ENCODE results near the gene CFAP68.

The CFAP68 gene, protein sequence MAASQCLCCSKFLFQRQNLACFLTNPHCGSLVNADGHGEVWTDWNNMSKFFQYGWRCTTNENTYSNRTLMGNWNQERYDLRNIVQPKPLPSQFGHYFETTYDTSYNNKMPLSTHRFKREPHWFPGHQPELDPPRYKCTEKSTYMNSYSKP

DNA sequence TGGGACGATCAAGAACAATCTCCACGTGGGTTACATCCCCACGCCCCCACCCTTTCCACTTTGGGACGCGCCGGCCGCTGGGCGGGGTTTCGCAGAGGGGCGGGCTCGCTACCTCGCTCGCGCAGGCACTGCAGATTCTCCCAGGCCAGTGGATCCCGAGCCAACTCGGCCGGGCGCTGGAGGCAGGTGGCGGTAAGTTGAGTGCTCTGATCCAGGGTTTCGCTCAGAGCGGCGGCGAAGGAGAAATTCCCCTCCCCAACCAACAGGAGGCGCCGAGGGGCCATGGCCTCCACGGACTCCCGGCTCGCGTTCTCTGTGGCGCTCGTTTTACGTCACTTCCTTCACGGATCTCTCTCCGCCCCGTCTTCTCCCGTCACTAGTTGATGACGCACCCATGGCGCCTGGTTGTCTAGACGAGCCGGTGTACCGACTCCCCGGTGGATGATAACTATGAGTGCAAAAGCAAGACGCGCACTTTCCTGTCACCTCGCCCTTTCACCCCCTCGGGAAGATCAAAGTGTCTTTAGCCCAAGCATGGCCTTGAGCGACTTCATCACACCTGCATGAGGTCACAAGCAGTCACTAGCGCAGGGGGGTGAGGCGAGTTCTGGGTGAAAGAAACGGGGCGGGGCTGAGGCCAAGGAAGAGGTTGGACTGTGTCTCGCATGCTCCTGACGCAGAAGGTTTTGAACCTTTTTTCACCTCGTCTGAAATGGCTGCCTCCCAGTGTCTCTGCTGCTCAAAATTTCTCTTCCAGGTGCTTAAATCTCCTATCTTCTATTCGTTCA is at the start of gene CFAP68, which contains the start of gene FDXACB1:
Gene CFAP68 (plus strand): TSS at position 693 of the 788 bp plus-strand sequence. CDS start 20 bp downstream, at position 713.
Gene FDXACB1 (minus strand): TSS at position 317 of the 788 bp plus-strand sequence. CDS start 33 bp downstream, at position 284.
- H3K4me3 ChIP-seq (ENCODE audit: low read length in 2 of 2), result peak within 1 kb of the TSS; percentile 79 to 94
- H3K27ac ChIP-seq (ENCODE audit: low read length), result peak within 1 kb of the TSS; percentile 99
- peak within 1 kb of the TSS; percentile 82 to 99 for H3K9ac ChIP-seq (ENCODE audit: low read length in 2 of 2)

DNA sequence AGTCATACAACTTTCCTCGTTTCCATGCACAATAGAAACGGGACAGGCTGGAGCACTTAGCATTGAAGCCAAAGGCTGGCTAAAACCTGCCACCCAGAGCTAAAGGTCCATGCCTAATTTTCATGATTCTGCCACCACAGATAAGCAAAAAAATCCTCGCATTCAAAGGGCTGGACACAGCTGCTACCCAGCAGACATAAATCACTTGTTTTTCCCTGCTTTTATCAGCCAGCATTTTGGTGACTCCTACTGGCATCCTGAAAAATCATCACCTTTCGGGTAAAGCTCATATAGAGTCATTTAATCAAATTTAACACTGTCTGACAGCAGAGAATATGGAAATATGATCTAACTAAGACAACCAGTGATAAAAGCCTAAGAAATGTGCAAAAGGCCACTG is 45.8 kb upstream of the CFAP68 start:
- H3K9ac ChIP-seq (ENCODE audit: low read length in 2 of 2), result no peak overlapping the region
- no peaks in the 10 kb centered on the region for H3K4me1 ChIP-seq (ENCODE audit: control insufficient read depth, insufficient read depth, low read length)
- no peaks in the 10 kb centered on the region for H3K9me3 ChIP-seq (ENCODE audit: control insufficient read depth in 2 of 2, low read length in 2 of 2)
- no peak overlapping the region for H3K27ac ChIP-seq (ENCODE audit: low read length)
- peaks cover 22 to 29% of the 10 kb centered on the region in 2 donors for H3K36me3 ChIP-seq (ENCODE audit: control insufficient read depth in 2 of 2, insufficient read depth in 2 of 2, low read length in 2 of 2)
- no peaks in the 10 kb centered on the region for H3K27me3 ChIP-seq (ENCODE audit: control insufficient read depth in 1 of 2, insufficient read depth in 2 of 2, low read length in 2 of 2)
- H3K4me3 ChIP-seq (ENCODE audit: low read length in 2 of 2), result no peak overlapping the region

More for the DNA sequence above, at the start of gene CFAP68, which contains the start of gene FDXACB1:
- no peaks in the 10 kb centered on the region for H3K9me3 ChIP-seq (ENCODE audit: control insufficient read depth in 2 of 2, low read length in 2 of 2)
- no peaks in the 10 kb centered on the region for H3K27me3 ChIP-seq (ENCODE audit: control insufficient read depth in 1 of 2, insufficient read depth in 2 of 2, low read length in 2 of 2)
- peaks cover 0 to 4% of the 10 kb centered on the region in 2 donors for H3K36me3 ChIP-seq (ENCODE audit: control insufficient read depth in 2 of 2, insufficient read depth in 2 of 2, low read length in 2 of 2)
- H3K4me1 ChIP-seq (ENCODE audit: control insufficient read depth, insufficient read depth, low read length), result peaks cover 8% of the 10 kb centered on the region

DNA sequence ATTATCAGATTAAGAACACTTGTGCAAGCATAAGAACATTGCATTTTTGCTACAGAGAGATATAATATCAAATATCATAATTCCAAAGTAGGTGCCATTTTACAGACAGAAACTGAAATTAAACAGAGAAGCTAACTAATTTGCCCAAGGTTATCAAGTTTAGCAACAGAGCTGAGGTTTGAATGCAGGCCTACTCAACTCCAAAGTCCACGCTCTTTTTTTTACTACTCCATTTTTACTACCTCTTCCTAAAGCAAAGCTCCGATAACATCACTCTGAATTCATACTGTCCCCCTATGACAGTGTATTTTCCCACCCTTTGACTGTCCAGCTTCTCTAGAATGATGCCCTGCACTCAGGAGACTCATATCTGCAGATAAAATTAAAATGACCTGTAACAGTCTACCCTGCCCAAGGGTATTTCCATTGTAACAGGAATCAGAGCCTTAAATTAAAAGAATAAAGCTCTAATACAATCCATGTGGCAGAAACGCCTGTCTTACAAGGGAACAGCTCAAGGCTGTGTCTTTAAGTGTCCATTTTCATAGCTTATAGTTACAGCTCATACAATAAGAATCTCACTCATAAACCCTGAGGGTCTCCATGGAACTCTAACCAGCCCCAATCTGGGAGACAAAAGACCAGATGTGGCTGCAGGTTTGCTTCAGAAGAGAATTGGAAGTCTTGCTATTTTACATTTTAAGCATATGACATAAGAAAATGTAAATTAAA is 44.7 kb upstream of the CFAP68 start:
- Histone ChIP-seq H3K27ac (ENCODE audit: low read length) (no peak overlapping the region), H3K36me3 (ENCODE audit: control insufficient read depth in 2 of 2, insufficient read depth in 2 of 2, low read length in 2 of 2) (peaks cover 22 to 29% of the 10 kb centered on the region in 2 donors), H3K4me1 (ENCODE audit: control insufficient read depth, insufficient read depth, low read length) (no peaks in the 10 kb centered on the region), H3K4me3 (ENCODE audit: low read length in 2 of 2) (no peak overlapping the region), H3K9me3 (ENCODE audit: control insufficient read depth in 2 of 2, low read length in 2 of 2) (no peaks in the 10 kb centered on the region), H3K27me3 (ENCODE audit: control insufficient read depth in 1 of 2, insufficient read depth in 2 of 2, low read length in 2 of 2) (no peaks in the 10 kb centered on the region), H3K9ac (ENCODE audit: low read length in 2 of 2) (no peak overlapping the region)

DNA sequence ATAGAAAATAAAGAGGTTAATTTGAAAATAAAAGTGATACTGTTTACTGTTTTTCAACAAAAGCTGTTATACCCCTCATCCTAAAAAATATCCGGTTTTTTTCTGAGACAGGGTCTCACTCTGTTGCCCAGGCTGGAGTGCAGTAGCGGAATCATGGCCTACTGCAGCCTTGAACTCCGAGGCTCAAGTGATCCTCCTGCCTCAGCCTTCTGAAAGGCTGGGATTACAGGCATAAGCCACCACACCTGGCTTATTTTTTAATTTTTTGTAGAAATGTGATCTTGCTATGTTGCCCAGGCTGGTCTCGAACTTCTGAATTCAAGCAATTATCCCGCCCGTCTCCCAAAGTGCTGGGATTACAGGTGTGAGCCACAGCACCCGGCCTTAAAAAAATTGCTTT is 43.7 kb upstream of the CFAP68 start:
- H3K4me3 ChIP-seq (ENCODE audit: low read length in 2 of 2), result no peak overlapping the region
- no peaks in the 10 kb centered on the region for H3K9me3 ChIP-seq (ENCODE audit: control insufficient read depth in 2 of 2, low read length in 2 of 2)
- no peak overlapping the region for H3K27ac ChIP-seq (ENCODE audit: low read length)
- H3K9ac ChIP-seq (ENCODE audit: low read length in 2 of 2), result no peak overlapping the region
- H3K27me3 ChIP-seq (ENCODE audit: control insufficient read depth in 1 of 2, insufficient read depth in 2 of 2, low read length in 2 of 2), result no peaks in the 10 kb centered on the region
- no peaks in the 10 kb centered on the region for H3K4me1 ChIP-seq (ENCODE audit: control insufficient read depth, insufficient read depth, low read length)
- peaks cover 22 to 29% of the 10 kb centered on the region in 2 donors for H3K36me3 ChIP-seq (ENCODE audit: control insufficient read depth in 2 of 2, insufficient read depth in 2 of 2, low read length in 2 of 2)

DNA sequence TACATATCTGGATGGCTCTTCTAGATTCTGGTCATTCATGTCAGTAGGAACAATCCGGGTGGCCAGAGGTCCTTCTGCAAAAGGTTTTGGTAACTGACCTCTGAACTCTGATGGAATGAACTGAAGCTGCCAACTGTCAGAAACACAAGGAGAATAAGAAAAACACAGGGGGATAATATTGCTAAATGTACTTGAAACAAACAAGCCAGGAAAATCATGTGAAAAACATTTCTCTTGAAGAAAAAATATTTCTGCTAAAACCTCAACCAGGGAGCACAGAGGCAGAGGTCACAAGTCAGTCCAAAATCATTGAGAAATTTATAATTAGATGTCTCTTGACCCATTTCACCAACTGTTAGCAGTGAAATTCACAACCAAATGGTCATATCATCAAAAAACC is 43.2 kb upstream of the CFAP68 start:
- Histone ChIP-seq H3K27me3 (ENCODE audit: control insufficient read depth in 1 of 2, insufficient read depth in 2 of 2, low read length in 2 of 2) (no peaks in the 10 kb centered on the region), H3K4me3 (ENCODE audit: low read length in 2 of 2) (no peak overlapping the region), H3K4me1 (ENCODE audit: control insufficient read depth, insufficient read depth, low read length) (no peaks in the 10 kb centered on the region), H3K9ac (ENCODE audit: low read length in 2 of 2) (no peak overlapping the region), H3K27ac (ENCODE audit: low read length) (no peak overlapping the region), H3K36me3 (ENCODE audit: control insufficient read depth in 2 of 2, insufficient read depth in 2 of 2, low read length in 2 of 2) (peaks cover 20 to 29% of the 10 kb centered on the region in 2 donors), H3K9me3 (ENCODE audit: control insufficient read depth in 2 of 2, low read length in 2 of 2) (no peaks in the 10 kb centered on the region)

DNA sequence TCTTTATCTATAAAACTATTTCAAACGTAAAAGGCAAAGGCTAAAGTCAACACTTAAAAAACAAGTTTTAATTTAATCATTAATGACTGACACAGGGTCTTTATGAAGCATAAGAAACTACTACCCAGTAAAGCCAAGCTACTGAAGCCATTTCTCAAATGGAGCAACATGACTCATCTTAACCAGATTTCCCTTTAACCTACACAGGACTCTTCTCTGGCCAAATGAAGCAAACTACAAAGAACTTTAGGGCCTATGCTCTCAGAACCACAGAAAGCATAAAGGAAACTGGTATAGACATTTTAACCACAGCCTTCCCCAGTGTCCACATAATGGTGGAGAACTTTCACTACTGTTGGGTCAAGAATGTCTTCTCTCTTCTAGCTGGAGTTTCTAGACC is 42.6 kb upstream of the CFAP68 start:
- H3K36me3 ChIP-seq (ENCODE audit: control insufficient read depth in 2 of 2, insufficient read depth in 2 of 2, low read length in 2 of 2), result peaks cover 18 to 25% of the 10 kb centered on the region in 2 donors
- no peak overlapping the region for H3K4me3 ChIP-seq (ENCODE audit: low read length in 2 of 2)
- no peaks in the 10 kb centered on the region for H3K4me1 ChIP-seq (ENCODE audit: control insufficient read depth, insufficient read depth, low read length)
- no peaks in the 10 kb centered on the region for H3K9me3 ChIP-seq (ENCODE audit: control insufficient read depth in 2 of 2, low read length in 2 of 2)
- H3K27ac ChIP-seq (ENCODE audit: low read length), result no peak overlapping the region
- H3K27me3 ChIP-seq (ENCODE audit: control insufficient read depth in 1 of 2, insufficient read depth in 2 of 2, low read length in 2 of 2), result no peaks in the 10 kb centered on the region
- no peak overlapping the region for H3K9ac ChIP-seq (ENCODE audit: low read length in 2 of 2)

DNA sequence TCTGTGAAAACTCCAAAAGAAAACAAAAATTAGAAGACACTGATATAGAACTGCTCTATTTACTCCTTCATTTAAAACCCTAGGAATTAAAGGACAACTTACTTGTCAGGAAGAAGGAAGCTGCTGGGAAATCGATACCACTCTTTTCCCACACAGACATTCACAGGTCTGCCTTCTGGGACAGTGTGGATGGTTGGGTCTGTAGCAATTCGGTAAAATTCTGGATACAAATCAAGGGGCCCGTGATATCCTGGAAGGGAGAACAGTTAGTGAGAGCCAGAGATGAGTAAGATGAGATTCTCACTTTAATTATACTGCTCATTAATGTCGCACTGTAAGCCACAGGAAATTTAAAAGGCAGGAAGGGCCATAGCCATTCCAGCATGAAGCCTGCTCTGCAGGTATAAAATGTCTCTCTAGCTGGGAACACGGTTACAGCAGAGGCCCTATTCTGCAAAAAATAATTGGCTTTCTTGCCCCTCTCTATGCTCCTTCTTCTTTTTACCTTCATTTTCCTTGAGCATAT is 41.9 kb upstream of the CFAP68 start:
- no peaks in the 10 kb centered on the region for H3K9me3 ChIP-seq (ENCODE audit: control insufficient read depth in 2 of 2, low read length in 2 of 2)
- no peaks in the 10 kb centered on the region for H3K4me1 ChIP-seq (ENCODE audit: control insufficient read depth, insufficient read depth, low read length)
- no peak overlapping the region for H3K9ac ChIP-seq (ENCODE audit: low read length in 2 of 2)
- no peaks in the 10 kb centered on the region for H3K27me3 ChIP-seq (ENCODE audit: control insufficient read depth in 1 of 2, insufficient read depth in 2 of 2, low read length in 2 of 2)
- H3K27ac ChIP-seq (ENCODE audit: low read length), result no peak overlapping the region
- peaks cover 18 to 25% of the 10 kb centered on the region in 2 donors for H3K36me3 ChIP-seq (ENCODE audit: control insufficient read depth in 2 of 2, insufficient read depth in 2 of 2, low read length in 2 of 2)
- no peak overlapping the region for H3K4me3 ChIP-seq (ENCODE audit: low read length in 2 of 2)

DNA sequence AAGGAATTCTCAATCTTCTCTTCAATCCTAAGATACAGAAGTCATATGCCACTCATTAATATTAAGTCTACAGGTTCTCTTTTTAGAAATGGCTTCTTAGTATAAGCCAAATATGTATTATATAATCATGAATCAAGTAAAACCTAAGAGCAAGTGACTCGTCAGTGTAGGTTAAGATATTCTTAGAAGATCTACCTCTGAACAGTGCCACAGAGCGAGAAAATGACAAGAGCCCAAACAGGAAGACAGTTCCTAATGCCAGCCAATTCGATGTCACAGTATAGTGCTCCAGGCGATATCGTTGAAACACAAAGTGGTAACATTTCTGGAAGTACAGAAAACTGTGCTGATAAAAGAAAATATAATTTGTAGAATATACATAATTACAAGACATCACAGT is 41.3 kb upstream of the CFAP68 start:
- no peaks in the 10 kb centered on the region for H3K27me3 ChIP-seq (ENCODE audit: control insufficient read depth in 1 of 2, insufficient read depth in 2 of 2, low read length in 2 of 2)
- H3K27ac ChIP-seq (ENCODE audit: low read length), result no peak overlapping the region
- no peaks in the 10 kb centered on the region for H3K9me3 ChIP-seq (ENCODE audit: control insufficient read depth in 2 of 2, low read length in 2 of 2)
- no peak overlapping the region for H3K4me3 ChIP-seq (ENCODE audit: low read length in 2 of 2)
- peaks cover 18 to 25% of the 10 kb centered on the region in 2 donors for H3K36me3 ChIP-seq (ENCODE audit: control insufficient read depth in 2 of 2, insufficient read depth in 2 of 2, low read length in 2 of 2)
- no peak overlapping the region for H3K9ac ChIP-seq (ENCODE audit: low read length in 2 of 2)
- no peaks in the 10 kb centered on the region for H3K4me1 ChIP-seq (ENCODE audit: control insufficient read depth, insufficient read depth, low read length)

DNA sequence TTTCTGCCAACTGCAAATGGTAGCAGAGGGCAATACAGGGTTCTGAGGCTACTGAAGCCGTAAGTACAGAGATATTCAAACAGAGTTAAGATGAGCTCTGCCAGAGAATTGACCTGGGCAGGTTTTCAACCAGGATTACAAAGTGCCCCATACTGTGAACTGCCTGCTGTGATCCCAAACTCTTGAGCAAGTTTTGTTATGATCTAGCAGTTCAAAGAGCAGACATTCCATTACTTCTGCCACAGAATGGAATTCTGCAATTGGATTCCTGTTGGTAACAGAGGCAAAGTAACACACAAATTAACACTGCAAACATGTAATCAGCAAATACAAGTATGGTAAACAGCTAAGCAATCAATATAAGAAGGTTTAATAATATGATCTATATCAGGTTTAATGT is 39.2 kb upstream of the CFAP68 start:
- Histone ChIP-seq H3K36me3 (ENCODE audit: control insufficient read depth in 2 of 2, insufficient read depth in 2 of 2, low read length in 2 of 2) (peaks cover 20 to 24% of the 10 kb centered on the region in 2 donors), H3K9ac (ENCODE audit: low read length in 2 of 2) (no peak overlapping the region), H3K4me3 (ENCODE audit: low read length in 2 of 2) (no peak overlapping the region), H3K9me3 (ENCODE audit: control insufficient read depth in 2 of 2, low read length in 2 of 2) (no peaks in the 10 kb centered on the region), H3K27me3 (ENCODE audit: control insufficient read depth in 1 of 2, insufficient read depth in 2 of 2, low read length in 2 of 2) (no peaks in the 10 kb centered on the region), H3K4me1 (ENCODE audit: control insufficient read depth, insufficient read depth, low read length) (no peaks in the 10 kb centered on the region), H3K27ac (ENCODE audit: low read length) (no peak overlapping the region)

DNA sequence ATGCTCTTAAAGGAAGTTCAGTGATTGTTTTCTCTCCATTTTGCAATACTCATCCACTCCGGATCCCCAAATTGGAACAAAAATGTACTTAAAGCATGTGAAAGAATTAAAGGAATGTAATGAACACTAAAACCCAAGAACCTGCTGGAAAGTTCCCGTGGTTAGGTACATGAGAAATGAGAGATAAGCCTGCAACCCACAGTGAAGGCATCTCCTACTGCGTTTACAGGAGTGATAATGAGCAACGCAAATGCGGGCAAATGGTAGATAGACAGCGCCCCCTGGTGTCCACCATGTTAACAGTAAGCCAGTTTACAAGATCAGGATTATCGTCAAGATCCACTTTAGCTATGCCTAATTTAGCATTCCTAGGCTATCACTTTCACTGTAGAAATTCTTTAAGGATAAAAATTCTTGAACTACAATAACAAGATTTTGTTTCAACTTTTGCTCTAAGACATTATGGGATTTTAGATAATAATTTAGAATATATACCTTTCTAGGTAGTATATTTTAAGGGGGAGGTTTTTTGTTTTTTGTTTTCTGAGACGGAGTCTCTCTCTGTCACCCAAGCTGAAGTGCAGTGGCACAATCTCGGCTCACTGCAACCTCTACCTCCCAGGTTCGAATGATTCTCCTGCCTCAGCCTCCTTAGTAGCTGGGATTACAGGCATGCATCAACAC is 37.8 kb upstream of the CFAP68 start:
- Histone ChIP-seq H3K4me1 (ENCODE audit: control insufficient read depth, insufficient read depth, low read length) (no peaks in the 10 kb centered on the region), H3K36me3 (ENCODE audit: control insufficient read depth in 2 of 2, insufficient read depth in 2 of 2, low read length in 2 of 2) (peaks cover 20 to 21% of the 10 kb centered on the region in 2 donors), H3K27ac (ENCODE audit: low read length) (no peak overlapping the region), H3K9me3 (ENCODE audit: control insufficient read depth in 2 of 2, low read length in 2 of 2) (no peaks in the 10 kb centered on the region), H3K4me3 (ENCODE audit: low read length in 2 of 2) (no peak overlapping the region), H3K9ac (ENCODE audit: low read length in 2 of 2) (peak overlapping the region in 1 of 2 donors; percentile 3), H3K27me3 (ENCODE audit: control insufficient read depth in 1 of 2, insufficient read depth in 2 of 2, low read length in 2 of 2) (no peaks in the 10 kb centered on the region)

Measured in stomach smooth muscle (tissue), 2 donors.